Hepatocyte (in vitro differentiated cells): ENCODE data around the gene SEPTIN5. TPM values are rescaled to one million over a fixed set of nuclear protein-coding genes. Genes with fewer than 3 reads are reported as not detected.

ENCODE experiments used
- DNase-seq: peaks from one replicate; pipeline ENCODE4 v3.0.0-alpha.2; 2016; ENCODE audit warnings: low spot score
- H2AFZ ChIP-seq: fragments of 200-600 bp; sonication (generic); 2 replicates; pipeline ENCODE4 v1.6.0; 2016; ENCODE audit warnings: antibody characterized with exemption, mild to moderate bottlenecking
- H3K27ac ChIP-seq: fragments of 200-600 bp; sonication (generic); 2 replicates; pipeline ENCODE4 v1.5.1; 2016; ENCODE audit warnings: mild to moderate bottlenecking
- H3K27me3 ChIP-seq: fragments of 200-600 bp; sonication (generic); 2 replicates; pipeline ENCODE4 v1.6.1; 2016
- H3K36me3 ChIP-seq: fragments of 200-600 bp; sonication (generic); replicated peaks from 2 replicates; pipeline ENCODE4 v1.5.1; 2016; ENCODE audit warnings: low read depth; ENCODE audit not compliant: insufficient read depth
- H3K4me1 ChIP-seq: fragments of 200-600 bp; sonication (generic); 2 replicates; pipeline ENCODE4 v1.5.1; 2016; ENCODE audit warnings: mild to moderate bottlenecking, moderate library complexity; ENCODE audit not compliant: insufficient read depth
- H3K4me2 ChIP-seq: fragments of 200-600 bp; sonication (generic); 2 replicates; pipeline ENCODE4 v1.6.0; 2016
- H3K4me3 ChIP-seq: fragments of 200-600 bp; sonication (generic); 2 replicates; pipeline ENCODE4 v1.5.1; 2016; ENCODE audit warnings: mild to moderate bottlenecking
- H3K79me2 ChIP-seq: fragments of 200-600 bp; sonication (generic); 2 replicates; pipeline ENCODE4 v1.6.0; 2017; ENCODE audit warnings: mild to moderate bottlenecking
- H3K9me2 ChIP-seq: fragments of 200-600 bp; sonication (generic); replicated peaks from 2 replicates; pipeline ENCODE4 v1.6.0; 2017; ENCODE audit warnings: mild to moderate bottlenecking; ENCODE audit not compliant: insufficient read depth
- H3K9me3 ChIP-seq: fragments of 200-600 bp; sonication (generic); 2 replicates; pipeline ENCODE4 v1.5.1; 2016; ENCODE audit warnings: low read depth, mild to moderate bottlenecking
- H4K20me1 ChIP-seq: fragments of 200-600 bp; sonication (generic); 2 replicates; pipeline ENCODE4 v1.6.0; 2016; ENCODE audit warnings: mild to moderate bottlenecking; ENCODE audit not compliant: insufficient read depth, poor library complexity, severe bottlenecking
- EZH2 ChIP-seq: fragments of 200-600 bp; sonication (generic); IDR thresholded peaks from 2 replicates; pipeline ENCODE4 v1.6.1; 2016; ENCODE audit warnings: antibody characterized with exemption, mild to moderate bottlenecking, borderline replicate concordance
- EZH2phosphoT487 ChIP-seq: fragments of 200-600 bp; sonication (generic); IDR thresholded peaks from one replicate; pipeline ENCODE4 v1.6.1; 2018; ENCODE audit warnings: antibody characterized with exemption, mild to moderate bottlenecking, low read depth, moderate library complexity; ENCODE audit not compliant: unreplicated experiment, severe bottlenecking
- WGBS: methylation state at CpG from one replicate; pipeline ENCODE4 v1.1.6; 2016; ENCODE audit warnings: low lambda C conversion rate; ENCODE audit errors: missing lambda C conversion rate; 5-methylcytosine and 5-hydroxymethylcytosine counted together
- polyA plus RNA-seq: library from polyadenylated mRNA; unstranded; fragments of >200 nt; fragmentation: Nextera tagmentation; extraction: Ambion mirVana; gene quantifications from 2 replicates; pipeline ENCODE4 v1.2.1, GENCODE V29; 2016
- total RNA-seq: library from RNA; depleted of rRNA; stranded (reverse); fragments of >200 nt; gene quantifications from 2 replicates; pipeline ENCODE4 v1.2.3, GENCODE V29; 2014
- TF ChIP-seq, protein P1 (sequence below): fragments of 200-600 bp; sonication (generic); IDR thresholded peaks from 2 replicates; pipeline ENCODE4 v1.5.1; 2016; ENCODE audit warnings: antibody characterized with exemption, mild to moderate bottlenecking; ENCODE audit not compliant: poor library complexity

Gene SEPTIN5
- total and polyA plus RNA-seq, 2 experiments from 2014 or later = 9.4 to 10.0 TPM

GRCh38 chr22:19744350-19745006, 30.2 kb downstream of the SEPTIN5 start:
- Histone ChIP-seq H3K79me2 (no peaks in the 10 kb centered on the region), H3K4me2 (no peak overlapping the region), H4K20me1 (no peaks in the 10 kb centered on the region), H3K36me3 (no peaks in the 10 kb centered on the region), H2AFZ (no peak overlapping the region), H3K4me1 (no peaks in the 10 kb centered on the region), H3K27ac (no peak overlapping the region), H3K27me3 (peaks cover 5% of the 10 kb centered on the region), H3K4me3 (no peak overlapping the region), H3K9me2 (no peaks in the 10 kb centered on the region), H3K9me3 (no peaks in the 10 kb centered on the region)
- no peak for TF ChIP-seq EZH2
- TF ChIP-seq EZH2phosphoT487 = no peak
- TF ChIP-seq, protein P1, sequence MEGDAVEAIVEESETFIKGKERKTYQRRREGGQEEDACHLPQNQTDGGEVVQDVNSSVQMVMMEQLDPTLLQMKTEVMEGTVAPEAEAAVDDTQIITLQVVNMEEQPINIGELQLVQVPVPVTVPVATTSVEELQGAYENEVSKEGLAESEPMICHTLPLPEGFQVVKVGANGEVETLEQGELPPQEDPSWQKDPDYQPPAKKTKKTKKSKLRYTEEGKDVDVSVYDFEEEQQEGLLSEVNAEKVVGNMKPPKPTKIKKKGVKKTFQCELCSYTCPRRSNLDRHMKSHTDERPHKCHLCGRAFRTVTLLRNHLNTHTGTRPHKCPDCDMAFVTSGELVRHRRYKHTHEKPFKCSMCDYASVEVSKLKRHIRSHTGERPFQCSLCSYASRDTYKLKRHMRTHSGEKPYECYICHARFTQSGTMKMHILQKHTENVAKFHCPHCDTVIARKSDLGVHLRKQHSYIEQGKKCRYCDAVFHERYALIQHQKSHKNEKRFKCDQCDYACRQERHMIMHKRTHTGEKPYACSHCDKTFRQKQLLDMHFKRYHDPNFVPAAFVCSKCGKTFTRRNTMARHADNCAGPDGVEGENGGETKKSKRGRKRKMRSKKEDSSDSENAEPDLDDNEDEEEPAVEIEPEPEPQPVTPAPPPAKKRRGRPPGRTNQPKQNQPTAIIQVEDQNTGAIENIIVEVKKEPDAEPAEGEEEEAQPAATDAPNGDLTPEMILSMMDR = no peak
- WGBS = 87% methylated on average over 12 of the region's 13 CpGs
- no peak for DNase-seq

DNA sequence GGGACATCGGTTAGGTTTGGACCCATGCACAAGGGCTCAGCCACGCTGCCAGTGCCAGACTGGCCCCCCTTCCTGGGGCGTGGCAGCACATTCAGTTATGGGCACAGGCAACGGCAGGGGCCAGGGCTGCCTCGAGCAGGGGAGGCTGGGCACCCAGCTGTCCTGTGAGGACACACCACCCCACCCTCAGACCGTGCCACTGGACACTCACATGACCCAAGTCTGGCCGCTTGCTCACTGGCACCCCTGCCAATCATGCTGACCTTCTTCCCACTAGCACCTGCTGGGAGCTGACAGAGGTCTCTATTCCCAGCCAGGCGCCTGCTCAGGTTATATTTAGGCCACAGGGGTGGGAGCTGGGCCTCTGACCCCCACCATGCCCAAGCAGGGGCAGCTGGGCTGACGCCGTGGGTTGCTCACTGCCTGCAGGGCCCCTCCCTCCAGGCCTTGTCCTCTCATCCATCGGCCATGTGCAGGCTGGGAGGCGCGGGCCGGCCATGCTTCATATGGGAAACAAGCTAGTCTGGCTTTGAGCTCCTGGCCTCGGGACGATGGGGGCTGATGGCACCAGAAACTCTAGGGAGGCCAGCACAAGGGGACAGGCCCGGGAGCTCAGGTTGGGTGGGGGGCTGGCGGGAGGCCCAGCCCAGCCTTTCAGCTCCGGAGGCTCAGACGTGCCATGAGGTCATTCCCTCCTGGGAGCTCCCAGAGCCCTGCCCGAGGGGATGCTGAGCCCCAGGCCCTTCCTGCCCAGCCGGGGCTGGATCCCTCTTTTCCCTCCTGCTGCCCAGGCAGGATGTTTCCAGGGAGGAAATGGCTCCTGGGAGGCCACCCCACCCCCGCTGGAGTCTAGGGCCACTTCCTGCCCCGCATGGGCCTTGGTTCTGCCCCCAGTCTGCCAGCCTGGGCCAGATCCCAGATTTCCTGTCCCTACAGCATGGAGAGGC, 31.1 kb downstream of the SEPTIN5 start:
- Histone ChIP-seq H3K79me2 (no peaks in the 10 kb centered on the region), H3K27ac (no peak overlapping the region), H3K4me1 (no peaks in the 10 kb centered on the region), H3K9me3 (no peaks in the 10 kb centered on the region), H3K4me2 (no peak overlapping the region), H2AFZ (no peak overlapping the region), H3K9me2 (no peaks in the 10 kb centered on the region), H3K4me3 (no peak overlapping the region), H3K27me3 (peaks cover 5% of the 10 kb centered on the region), H3K36me3 (no peaks in the 10 kb centered on the region), H4K20me1 (no peaks in the 10 kb centered on the region)
- TF ChIP-seq EZH2 (no peak), EZH2phosphoT487 (no peak)
- TF ChIP-seq, protein P1 = no peak
- no peak for DNase-seq
- 88% methylated on average over 22 of the region's 24 CpGs for WGBS

DNA sequence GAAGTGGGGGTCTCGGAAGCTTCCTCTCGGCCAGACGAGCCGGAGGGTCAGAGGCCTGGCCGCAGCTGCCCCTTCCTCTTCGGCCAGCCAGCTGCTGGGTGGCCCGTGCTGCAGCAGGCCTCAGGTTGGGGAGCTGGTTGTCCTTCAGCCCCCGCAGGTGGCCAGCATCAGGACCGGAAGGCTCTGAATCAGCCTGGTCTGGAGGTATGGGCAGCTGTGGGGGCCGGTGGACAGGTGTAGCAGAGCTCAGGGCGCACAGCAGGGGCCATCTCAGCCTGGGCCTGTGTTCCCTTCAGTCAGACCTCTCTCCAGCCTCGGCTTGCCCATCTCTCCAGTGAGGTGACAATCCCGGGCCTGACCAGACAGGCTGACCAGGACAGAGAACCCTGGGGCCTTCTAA, 32.4 kb downstream of the SEPTIN5 start:
- no peak overlapping the region for H3K27ac ChIP-seq
- TF ChIP-seq, protein P1 = no peak
- TF ChIP-seq EZH2 (no peak), EZH2phosphoT487 (no peak)
- no peak overlapping the region for H2AFZ ChIP-seq
- H3K36me3 ChIP-seq = no peaks in the 10 kb centered on the region
- no peak overlapping the region for H3K4me3 ChIP-seq
- no peaks in the 10 kb centered on the region for H3K9me2 ChIP-seq
- DNase-seq = no peak
- no peaks in the 10 kb centered on the region for H3K79me2 ChIP-seq
- no peak overlapping the region for H3K4me2 ChIP-seq
- 93% methylated on average over 13 of the region's 13 CpGs for WGBS
- no peaks in the 10 kb centered on the region for H4K20me1 ChIP-seq
- H3K27me3 ChIP-seq = peaks cover 6% of the 10 kb centered on the region
- no peaks in the 10 kb centered on the region for H3K9me3 ChIP-seq
- peaks cover 4% of the 10 kb centered on the region for H3K4me1 ChIP-seq
